Measurements from ENCODE around the gene NTRK3. TPM values are rescaled to one million over a fixed set of nuclear protein-coding genes. Genes with fewer than 3 reads are reported as not detected.

NTRK3 gene
- total RNA-seq, 2 experiments from 2014 or later: 0.78 TPM; not detected in 1

GRCh38 chr15:88155310-88155709, 101.2 kb downstream of the NTRK3 start:
- ATAC-seq (ENCODE audit: poor library complexity) (no peak), DNase-seq (no peak)
- no peak overlapping the region for H3K27ac ChIP-seq (ENCODE audit: low read depth in 1 of 2, low read length in 2 of 2)
- Mint-ChIP-seq H3K4me1 (ENCODE audit: low read depth) (no peaks in the 10 kb centered on the region), H3K27ac (no peak overlapping the region), H3K4me3 (no peak overlapping the region), H3K9me3 (no peaks in the 10 kb centered on the region), H3K27me3 (no peaks in the 10 kb centered on the region), H3K36me3 (ENCODE audit: low read depth) (no peaks in the 10 kb centered on the region)
- CTCF ChIA-PET: no interaction called here
- no peaks in the 10 kb centered on the region for H3K36me3 ChIP-seq (ENCODE audit: insufficient read depth, low read length)
- peaks cover 0 to 2% of the 10 kb centered on the region in 2 experiments for H3K27me3 ChIP-seq (ENCODE audit: control insufficient read depth in 1 of 2, insufficient read depth in 2 of 2, low read length in 2 of 2)
- H3K4me1 ChIP-seq (ENCODE audit: insufficient read depth, low read length): no peaks in the 10 kb centered on the region
- H3K9me3 ChIP-seq (ENCODE audit: control insufficient read depth in 1 of 2, insufficient read depth in 1 of 2, low read length in 2 of 2): peaks cover 0 to 6% of the 10 kb centered on the region in 2 experiments
- POLR2A ChIA-PET: no interaction called here
- H3K4me3 ChIP-seq (ENCODE audit: low read length): no peak overlapping the region
- intact Hi-C loops (cut with DNase I, micrococcal nuclease): no loop called here
- no peak for TF ChIP-seq CTCF (IDR thresholded peaks at IDR 0.05)

- peaks cover 0 to 4% of the 10 kb centered on the region in 2 experiments for H3K9me3 ChIP-seq (ENCODE audit: control insufficient read depth in 1 of 2, insufficient read depth in 1 of 2, low read length in 2 of 2)
- H3K27ac ChIP-seq (ENCODE audit: low read depth in 1 of 2, low read length in 2 of 2): no peak overlapping the region
- DNase-seq (no peak), ATAC-seq (ENCODE audit: poor library complexity) (no peak)
- no peak overlapping the region for H3K4me3 ChIP-seq (ENCODE audit: low read length)
- TF ChIP-seq CTCF (IDR thresholded peaks at IDR 0.05): no peak
- POLR2A ChIA-PET: no interaction called here
- intact Hi-C loops (cut with DNase I, micrococcal nuclease): no loop called here
- Mint-ChIP-seq H3K4me1 (ENCODE audit: low read depth) (no peaks in the 10 kb centered on the region), H3K27ac (no peak overlapping the region), H3K36me3 (ENCODE audit: low read depth) (no peaks in the 10 kb centered on the region), H3K27me3 (peaks cover 6% of the 10 kb centered on the region), H3K4me3 (no peak overlapping the region), H3K9me3 (no peaks in the 10 kb centered on the region)
- H3K27me3 ChIP-seq (ENCODE audit: control insufficient read depth in 1 of 2, insufficient read depth in 2 of 2, low read length in 2 of 2): peaks cover 0 to 2% of the 10 kb centered on the region in 2 experiments
- H3K36me3 ChIP-seq (ENCODE audit: insufficient read depth, low read length): no peaks in the 10 kb centered on the region
- CTCF ChIA-PET: no interaction called here
- H3K4me1 ChIP-seq (ENCODE audit: insufficient read depth, low read length): no peaks in the 10 kb centered on the region
These were observed 103.9 kb downstream of the NTRK3 start for GRCh38 chr15:88152672-88153071.

GRCh38 chr15:88147760-88148159, 108.8 kb downstream of the NTRK3 start:
- no peak overlapping the region for H3K27ac Mint-ChIP-seq
- no peak for TF ChIP-seq CTCF (IDR thresholded peaks at IDR 0.05)
- Histone ChIP-seq H3K4me1 (ENCODE audit: insufficient read depth, low read length) (no peaks in the 10 kb centered on the region), H3K36me3 (ENCODE audit: insufficient read depth, low read length) (no peaks in the 10 kb centered on the region), H3K27ac (ENCODE audit: low read depth in 1 of 2, low read length in 2 of 2) (no peak overlapping the region), H3K9me3 (ENCODE audit: control insufficient read depth in 1 of 2, insufficient read depth in 1 of 2, low read length in 2 of 2) (peaks cover 0 to 5% of the 10 kb centered on the region in 2 experiments), H3K27me3 (ENCODE audit: control insufficient read depth in 1 of 2, insufficient read depth in 2 of 2, low read length in 2 of 2) (no peaks in the 10 kb centered on the region), H3K4me3 (ENCODE audit: low read length) (no peak overlapping the region)
- ATAC-seq (ENCODE audit: poor library complexity) (no peak), DNase-seq (no peak)
- no peaks in the 10 kb centered on the region for H3K4me1 Mint-ChIP-seq (ENCODE audit: low read depth)
- H3K4me3 Mint-ChIP-seq: no peak overlapping the region
- H3K9me3 Mint-ChIP-seq: no peaks in the 10 kb centered on the region
- ChIA-PET CTCF (no interaction called here), POLR2A (no interaction called here)
- peaks cover 6% of the 10 kb centered on the region for H3K27me3 Mint-ChIP-seq
- H3K36me3 Mint-ChIP-seq (ENCODE audit: low read depth): no peaks in the 10 kb centered on the region
- intact Hi-C loops (cut with DNase I, micrococcal nuclease): no loop called here

Measured in CD4-positive, alpha-beta T cell (primary cell).